ENCODE results near the gene PAPPA2. TPM values are rescaled to one million over a fixed set of nuclear protein-coding genes. Genes with fewer than 3 reads are reported as not detected.

Gene PAPPA2
- total RNA-seq, 4 donors from 2014 or later, result 0.23 to 0.51 (median 0.34) TPM

- no peak for TF ChIP-seq POLR2A (IDR thresholded peaks at IDR 0.05)
- TF ChIP-seq CTCF (IDR thresholded peaks at IDR 0.05), result no peak
- no peak for TF ChIP-seq POLR2AphosphoS5 (IDR thresholded peaks at IDR 0.05)
- H3K4me1 ChIP-seq, result no peaks in the 10 kb centered on the region
- 78% methylated on average over 2 of the region's 2 CpGs for WGBS
These were observed 236.8 kb downstream of the PAPPA2 start for GRCh38 chr1:176699821-176700220.

GRCh38 chr1:176701151-176701866 lies 238.3 kb downstream of the PAPPA2 start:
- DNase-seq (ENCODE audit: low spot score in 2 of 2), result no peak
- no peaks in the 10 kb centered on the region for H3K36me3 ChIP-seq
- H3K4me1 ChIP-seq, result no peaks in the 10 kb centered on the region
- TF ChIP-seq EP300 (IDR thresholded peaks at IDR 0.05) (no peak), POLR2A (IDR thresholded peaks at IDR 0.05) (no peak), CTCF (IDR thresholded peaks at IDR 0.05) (no peak), POLR2AphosphoS5 (IDR thresholded peaks at IDR 0.05) (no peak)
- H3K4me3 ChIP-seq, result no peak overlapping the region
- no peaks in the 10 kb centered on the region for H3K27me3 ChIP-seq
- WGBS, result 89% methylated on average over 3 of the region's 3 CpGs
- H3K9me3 ChIP-seq, result no peaks in the 10 kb centered on the region
- H3K27ac ChIP-seq, result no peak overlapping the region

More at GRCh38 chr1:176699821-176700220, 236.8 kb downstream of the PAPPA2 start:
- H3K4me3 ChIP-seq, result no peak overlapping the region
- no peaks in the 10 kb centered on the region for H3K9me3 ChIP-seq
- H3K27me3 ChIP-seq, result no peaks in the 10 kb centered on the region
- H3K36me3 ChIP-seq, result no peaks in the 10 kb centered on the region
- no peak for DNase-seq (ENCODE audit: low spot score in 2 of 2)
- no peak overlapping the region for H3K27ac ChIP-seq

DNA sequence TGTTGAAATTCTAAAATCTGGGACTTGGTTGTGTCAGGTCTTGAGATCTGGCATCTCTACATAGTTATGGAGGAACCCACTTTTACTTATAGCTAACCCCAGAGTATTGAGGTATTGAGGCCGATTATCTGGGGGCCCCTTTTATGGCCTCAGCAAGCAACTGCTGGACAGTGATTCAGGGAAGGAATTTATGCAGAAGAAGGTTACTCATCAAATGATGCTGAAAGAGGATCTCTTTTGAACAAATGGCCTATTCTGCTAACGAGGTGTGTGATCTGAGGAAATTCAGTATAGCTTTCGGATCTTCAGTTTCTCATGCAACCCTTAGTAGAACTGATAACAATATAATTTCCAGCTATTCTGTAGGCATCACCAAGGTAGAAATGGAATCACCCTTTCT lies 239.9 kb downstream of the PAPPA2 start:
- no peak for DNase-seq (ENCODE audit: low spot score in 2 of 2)
- Histone ChIP-seq H3K4me1 (no peaks in the 10 kb centered on the region), H3K27ac (no peak overlapping the region), H3K36me3 (no peaks in the 10 kb centered on the region), H3K9me3 (no peaks in the 10 kb centered on the region), H3K27me3 (no peaks in the 10 kb centered on the region), H3K4me3 (no peak overlapping the region)
- TF ChIP-seq EP300 (IDR thresholded peaks at IDR 0.05), result no peak
- no peak for TF ChIP-seq POLR2A (IDR thresholded peaks at IDR 0.05)
- TF ChIP-seq CTCF (IDR thresholded peaks at IDR 0.05), result no peak
- no peak for TF ChIP-seq POLR2AphosphoS5 (IDR thresholded peaks at IDR 0.05)
- WGBS, result 85% methylated on average over 3 of the region's 3 CpGs

- no peak for TF ChIP-seq POLR2AphosphoS5 (IDR thresholded peaks at IDR 0.05)
- TF ChIP-seq POLR2A (IDR thresholded peaks at IDR 0.05), result no peak
- TF ChIP-seq CTCF (IDR thresholded peaks at IDR 0.05), result no peak
- no peak for TF ChIP-seq EP300 (IDR thresholded peaks at IDR 0.05)
- WGBS, result 75% methylated on average over 1 of the region's 1 CpG
- Histone ChIP-seq H3K27ac (no peak overlapping the region), H3K4me3 (no peak overlapping the region), H3K27me3 (no peaks in the 10 kb centered on the region), H3K9me3 (no peaks in the 10 kb centered on the region), H3K36me3 (no peaks in the 10 kb centered on the region), H3K4me1 (no peaks in the 10 kb centered on the region)
- DNase-seq (ENCODE audit: low spot score in 2 of 2), result no peak
These were observed 242.6 kb downstream of the PAPPA2 start for GRCh38 chr1:176705585-176705984.

GRCh38 chr1:176717066-176717750 lies 254.2 kb downstream of the PAPPA2 start:
- Histone ChIP-seq H3K27ac (no peak overlapping the region), H3K9me3 (no peaks in the 10 kb centered on the region), H3K27me3 (no peaks in the 10 kb centered on the region), H3K4me1 (peaks cover 3% of the 10 kb centered on the region), H3K4me3 (no peak overlapping the region), H3K36me3 (no peaks in the 10 kb centered on the region)
- DNase-seq (ENCODE audit: low spot score in 2 of 2), result no peak
- WGBS, result 65% methylated on average over 2 of the region's 2 CpGs
- no peak for TF ChIP-seq POLR2A (IDR thresholded peaks at IDR 0.05)
- no peak for TF ChIP-seq POLR2AphosphoS5 (IDR thresholded peaks at IDR 0.05)
- no peak for TF ChIP-seq CTCF (IDR thresholded peaks at IDR 0.05)
- TF ChIP-seq EP300 (IDR thresholded peaks at IDR 0.05), result no peak
